ENCODE measurements around the gene CAMK2B. TPM values are rescaled to one million over a fixed set of nuclear protein-coding genes. Genes with fewer than 3 reads are reported as not detected.
"Not testable (repeated sequence)": the region's sequence is repeated elsewhere in the genome, so short reads cannot be mapped to it uniquely, and the experiment has no call there.

Gene CAMK2B
- total RNA-seq, 1 experiment from 2014 or later, result not detected

- DNase-seq, result no peak
- ChIA-PET CTCF (no interaction called here), POLR2A (no interaction called here)
- intact Hi-C loops (cut with micrococcal nuclease; ENCODE audit: unreplicated experiment), result no loop called here
- no TSS peak for BruUV-seq (replicated peaks)
- Mint-ChIP-seq H3K36me3 (ENCODE audit: insufficient read depth, unreplicated experiment) (no peaks in the 10 kb centered on the region), H3K27ac (ENCODE audit: unreplicated experiment) (no peak overlapping the region), H3K9me3 (ENCODE audit: unreplicated experiment) (no peaks in the 10 kb centered on the region), H3K27me3 (ENCODE audit: insufficient read depth, unreplicated experiment) (peaks cover 11% of the 10 kb centered on the region), H3K4me3 (ENCODE audit: unreplicated experiment) (no peak overlapping the region), H3K4me1 (ENCODE audit: low read depth, unreplicated experiment) (no peaks in the 10 kb centered on the region)
- Histone ChIP-seq H3K9me3 (no peaks in the 10 kb centered on the region), H3K27me3 (replicated peaks; ENCODE audit: control insufficient read depth, insufficient read depth, low read length) (no peaks in the 10 kb centered on the region), H3K36me3 (ENCODE audit: control insufficient read depth, insufficient read depth, low read length) (no peaks in the 10 kb centered on the region), H3K4me3 (ENCODE audit: low read depth, low read length) (no peak overlapping the region), H3K4me1 (no peaks in the 10 kb centered on the region)
- TF ChIP-seq, protein P1, sequence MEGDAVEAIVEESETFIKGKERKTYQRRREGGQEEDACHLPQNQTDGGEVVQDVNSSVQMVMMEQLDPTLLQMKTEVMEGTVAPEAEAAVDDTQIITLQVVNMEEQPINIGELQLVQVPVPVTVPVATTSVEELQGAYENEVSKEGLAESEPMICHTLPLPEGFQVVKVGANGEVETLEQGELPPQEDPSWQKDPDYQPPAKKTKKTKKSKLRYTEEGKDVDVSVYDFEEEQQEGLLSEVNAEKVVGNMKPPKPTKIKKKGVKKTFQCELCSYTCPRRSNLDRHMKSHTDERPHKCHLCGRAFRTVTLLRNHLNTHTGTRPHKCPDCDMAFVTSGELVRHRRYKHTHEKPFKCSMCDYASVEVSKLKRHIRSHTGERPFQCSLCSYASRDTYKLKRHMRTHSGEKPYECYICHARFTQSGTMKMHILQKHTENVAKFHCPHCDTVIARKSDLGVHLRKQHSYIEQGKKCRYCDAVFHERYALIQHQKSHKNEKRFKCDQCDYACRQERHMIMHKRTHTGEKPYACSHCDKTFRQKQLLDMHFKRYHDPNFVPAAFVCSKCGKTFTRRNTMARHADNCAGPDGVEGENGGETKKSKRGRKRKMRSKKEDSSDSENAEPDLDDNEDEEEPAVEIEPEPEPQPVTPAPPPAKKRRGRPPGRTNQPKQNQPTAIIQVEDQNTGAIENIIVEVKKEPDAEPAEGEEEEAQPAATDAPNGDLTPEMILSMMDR (IDR thresholded peaks at IDR 0.05; ENCODE audit: insufficient read depth in 1 of 2, low read depth in 1 of 2, low read length in 1 of 2, severe bottlenecking in 1 of 2, unreplicated experiment in 1 of 2), result no peak
Observed at GRCh38 chr7:44172803-44173424, 152.5 kb downstream of the CAMK2B start.

- Mint-ChIP-seq H3K27ac (ENCODE audit: unreplicated experiment) (no peak overlapping the region), H3K9me3 (ENCODE audit: unreplicated experiment) (no peaks in the 10 kb centered on the region), H3K4me3 (ENCODE audit: unreplicated experiment) (no peak overlapping the region), H3K4me1 (ENCODE audit: low read depth, unreplicated experiment) (no peaks in the 10 kb centered on the region), H3K27me3 (ENCODE audit: insufficient read depth, unreplicated experiment) (peaks cover 8% of the 10 kb centered on the region), H3K36me3 (ENCODE audit: insufficient read depth, unreplicated experiment) (no peaks in the 10 kb centered on the region)
- intact Hi-C loops (cut with micrococcal nuclease; ENCODE audit: unreplicated experiment), result no loop called here
- Histone ChIP-seq H3K27me3 (replicated peaks; ENCODE audit: control insufficient read depth, insufficient read depth, low read length) (no peaks in the 10 kb centered on the region), H3K4me3 (ENCODE audit: low read depth, low read length) (no peak overlapping the region), H3K9me3 (no peaks in the 10 kb centered on the region), H3K4me1 (no peaks in the 10 kb centered on the region), H3K36me3 (ENCODE audit: control insufficient read depth, insufficient read depth, low read length) (no peaks in the 10 kb centered on the region)
- ChIA-PET POLR2A (no interaction called here), CTCF (no interaction called here)
- no TSS peak for BruUV-seq (replicated peaks)
- TF ChIP-seq, protein P1 (IDR thresholded peaks at IDR 0.05; ENCODE audit: insufficient read depth in 1 of 2, low read depth in 1 of 2, low read length in 1 of 2, severe bottlenecking in 1 of 2, unreplicated experiment in 1 of 2), result no peak
- no peak for DNase-seq
Observed at GRCh38 chr7:44172352-44172751, 153.0 kb downstream of the CAMK2B start.

DNA sequence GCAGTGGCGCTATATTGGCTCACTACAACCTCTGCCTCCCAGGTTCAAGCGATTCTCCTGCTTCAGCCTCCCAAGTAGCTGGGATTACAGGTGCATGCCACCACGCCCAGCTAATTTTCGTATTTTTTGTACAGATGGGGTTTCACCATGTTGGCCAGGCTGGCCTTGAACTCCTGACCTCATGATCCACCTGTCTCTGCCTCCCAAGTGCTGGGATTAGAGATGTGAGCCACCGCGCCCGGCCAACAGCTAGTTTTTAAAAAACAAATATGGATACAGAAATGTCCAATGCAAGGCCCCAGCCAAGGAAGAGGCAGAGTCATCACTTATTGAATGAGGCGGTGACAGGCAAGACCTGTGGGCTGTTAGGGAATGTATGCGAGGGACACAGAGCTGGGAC, 153.5 kb downstream of the CAMK2B start:
- H3K36me3 Mint-ChIP-seq (ENCODE audit: insufficient read depth, unreplicated experiment); DNase-seq; H3K4me3 Mint-ChIP-seq (ENCODE audit: unreplicated experiment); H3K4me1 ChIP-seq; H3K27ac Mint-ChIP-seq (ENCODE audit: unreplicated experiment); H3K9me3 ChIP-seq; intact Hi-C loops (cut with micrococcal nuclease; ENCODE audit: unreplicated experiment); POLR2A ChIA-PET; CTCF ChIA-PET; H3K27me3 Mint-ChIP-seq (ENCODE audit: insufficient read depth, unreplicated experiment); H3K9me3 Mint-ChIP-seq (ENCODE audit: unreplicated experiment); H3K4me3 ChIP-seq (ENCODE audit: low read depth, low read length); H3K36me3 ChIP-seq (ENCODE audit: control insufficient read depth, insufficient read depth, low read length); H3K4me1 Mint-ChIP-seq (ENCODE audit: low read depth, unreplicated experiment); BruUV-seq (replicated peaks); H3K27me3 ChIP-seq (replicated peaks; ENCODE audit: control insufficient read depth, insufficient read depth, low read length): not testable (repeated sequence)

DNA sequence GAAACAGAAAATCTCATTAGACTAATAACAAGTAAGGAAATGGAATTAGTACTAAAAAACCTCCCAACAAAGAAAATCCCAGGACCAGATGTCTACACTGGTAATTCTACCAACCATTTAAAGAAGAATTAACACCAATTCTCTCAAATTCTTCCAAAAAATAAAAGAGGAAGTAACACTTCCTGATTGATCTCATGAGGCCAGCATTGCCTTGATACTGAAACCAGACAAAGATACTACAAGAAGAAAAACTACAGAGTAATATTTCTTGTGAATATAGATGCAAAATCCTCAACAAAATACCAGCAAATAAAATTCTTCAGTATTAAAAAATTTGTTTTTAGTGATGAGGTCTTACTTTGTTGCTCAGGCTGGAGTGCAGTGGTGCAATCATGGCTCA, 157.5 kb downstream of the CAMK2B start:
- Histone ChIP-seq H3K4me3 (ENCODE audit: low read depth, low read length) (no peak overlapping the region), H3K36me3 (ENCODE audit: control insufficient read depth, insufficient read depth, low read length) (no peaks in the 10 kb centered on the region), H3K9me3 (no peaks in the 10 kb centered on the region), H3K27me3 (replicated peaks; ENCODE audit: control insufficient read depth, insufficient read depth, low read length) (no peaks in the 10 kb centered on the region), H3K4me1 (no peaks in the 10 kb centered on the region)
- no peak for DNase-seq
- POLR2A ChIA-PET, result no interaction called here
- H3K27me3 Mint-ChIP-seq (ENCODE audit: insufficient read depth, unreplicated experiment), result peaks cover 14% of the 10 kb centered on the region
- H3K27ac Mint-ChIP-seq (ENCODE audit: unreplicated experiment), result no peak overlapping the region
- intact Hi-C loops (cut with micrococcal nuclease; ENCODE audit: unreplicated experiment), result no loop called here
- CTCF ChIA-PET, result no interaction called here
- no peak overlapping the region for H3K4me3 Mint-ChIP-seq (ENCODE audit: unreplicated experiment)
- no TSS peak for BruUV-seq (replicated peaks)
- peaks cover under 1% of the 10 kb centered on the region for H3K4me1 Mint-ChIP-seq (ENCODE audit: low read depth, unreplicated experiment)
- H3K9me3 Mint-ChIP-seq (ENCODE audit: unreplicated experiment), result no peaks in the 10 kb centered on the region
- TF ChIP-seq, protein P1 (IDR thresholded peaks at IDR 0.05; ENCODE audit: insufficient read depth in 1 of 2, low read depth in 1 of 2, low read length in 1 of 2, severe bottlenecking in 1 of 2, unreplicated experiment in 1 of 2), result no peak
- H3K36me3 Mint-ChIP-seq (ENCODE audit: insufficient read depth, unreplicated experiment), result no peaks in the 10 kb centered on the region

Measured in Caco-2 (cell line).